Fibroblast of skin of right quadriceps (primary cell): Measurements from ENCODE around the gene DCC.
A peak's percentile ranks its signal among the peaks of the same experiment; 100 is the strongest.

Source experiments
- DNase-seq: peaks from one replicate; pipeline ENCODE4 v3.0.0-alpha.2; 2013

Gene DCC, protein sequence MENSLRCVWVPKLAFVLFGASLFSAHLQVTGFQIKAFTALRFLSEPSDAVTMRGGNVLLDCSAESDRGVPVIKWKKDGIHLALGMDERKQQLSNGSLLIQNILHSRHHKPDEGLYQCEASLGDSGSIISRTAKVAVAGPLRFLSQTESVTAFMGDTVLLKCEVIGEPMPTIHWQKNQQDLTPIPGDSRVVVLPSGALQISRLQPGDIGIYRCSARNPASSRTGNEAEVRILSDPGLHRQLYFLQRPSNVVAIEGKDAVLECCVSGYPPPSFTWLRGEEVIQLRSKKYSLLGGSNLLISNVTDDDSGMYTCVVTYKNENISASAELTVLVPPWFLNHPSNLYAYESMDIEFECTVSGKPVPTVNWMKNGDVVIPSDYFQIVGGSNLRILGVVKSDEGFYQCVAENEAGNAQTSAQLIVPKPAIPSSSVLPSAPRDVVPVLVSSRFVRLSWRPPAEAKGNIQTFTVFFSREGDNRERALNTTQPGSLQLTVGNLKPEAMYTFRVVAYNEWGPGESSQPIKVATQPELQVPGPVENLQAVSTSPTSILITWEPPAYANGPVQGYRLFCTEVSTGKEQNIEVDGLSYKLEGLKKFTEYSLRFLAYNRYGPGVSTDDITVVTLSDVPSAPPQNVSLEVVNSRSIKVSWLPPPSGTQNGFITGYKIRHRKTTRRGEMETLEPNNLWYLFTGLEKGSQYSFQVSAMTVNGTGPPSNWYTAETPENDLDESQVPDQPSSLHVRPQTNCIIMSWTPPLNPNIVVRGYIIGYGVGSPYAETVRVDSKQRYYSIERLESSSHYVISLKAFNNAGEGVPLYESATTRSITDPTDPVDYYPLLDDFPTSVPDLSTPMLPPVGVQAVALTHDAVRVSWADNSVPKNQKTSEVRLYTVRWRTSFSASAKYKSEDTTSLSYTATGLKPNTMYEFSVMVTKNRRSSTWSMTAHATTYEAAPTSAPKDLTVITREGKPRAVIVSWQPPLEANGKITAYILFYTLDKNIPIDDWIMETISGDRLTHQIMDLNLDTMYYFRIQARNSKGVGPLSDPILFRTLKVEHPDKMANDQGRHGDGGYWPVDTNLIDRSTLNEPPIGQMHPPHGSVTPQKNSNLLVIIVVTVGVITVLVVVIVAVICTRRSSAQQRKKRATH (N-terminal part only)

DNA sequence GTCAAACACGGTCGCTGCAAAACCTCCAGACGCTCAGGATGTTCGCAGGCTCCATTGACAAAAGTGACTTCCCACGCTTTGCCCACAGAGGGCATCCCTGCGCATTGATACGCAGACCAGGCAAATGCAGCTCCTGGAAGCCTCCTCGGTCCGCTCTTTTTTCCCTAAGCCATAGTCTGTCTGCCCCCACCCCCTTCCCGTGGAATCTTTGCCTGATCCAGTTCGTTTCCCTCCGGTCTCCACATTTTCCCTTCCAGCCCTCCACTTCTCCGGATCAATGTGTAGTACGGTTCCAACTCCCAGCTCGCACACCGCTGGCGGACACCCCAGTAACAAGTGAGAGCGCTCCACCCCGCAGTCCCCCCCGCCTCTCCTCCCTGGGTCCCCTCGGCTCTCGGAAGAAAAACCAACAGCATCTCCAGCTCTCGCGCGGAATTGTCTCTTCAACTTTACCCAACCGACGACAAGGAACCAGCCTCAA, at the start of gene DCC:
Gene DCC (plus strand): TSS at position 307 of the 481 bp plus-strand sequence. CDS start 591 bp downstream, outside the sequence.
- peak; percentile 79 for DNase-seq

DNA sequence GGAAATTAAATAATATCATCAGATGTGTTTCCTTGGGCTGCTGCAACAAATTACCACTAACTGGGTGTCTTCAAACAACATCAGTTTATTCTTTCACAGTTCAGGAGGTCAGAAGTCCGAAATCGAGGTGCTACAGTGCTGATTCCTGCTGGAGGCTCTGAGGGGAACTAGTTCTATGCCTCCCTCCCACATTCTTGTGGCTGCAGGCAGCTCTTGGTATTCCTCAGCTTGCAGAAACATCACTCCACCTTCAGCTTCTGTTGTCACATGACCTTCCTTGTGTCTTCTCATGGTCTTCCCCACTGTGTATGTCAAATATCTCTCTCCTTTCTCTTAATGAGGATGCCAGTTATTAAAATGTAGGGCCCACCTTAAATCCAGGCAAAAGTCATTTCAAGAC, 29.3 kb upstream of the DCC start:
- no peak for DNase-seq

DNA sequence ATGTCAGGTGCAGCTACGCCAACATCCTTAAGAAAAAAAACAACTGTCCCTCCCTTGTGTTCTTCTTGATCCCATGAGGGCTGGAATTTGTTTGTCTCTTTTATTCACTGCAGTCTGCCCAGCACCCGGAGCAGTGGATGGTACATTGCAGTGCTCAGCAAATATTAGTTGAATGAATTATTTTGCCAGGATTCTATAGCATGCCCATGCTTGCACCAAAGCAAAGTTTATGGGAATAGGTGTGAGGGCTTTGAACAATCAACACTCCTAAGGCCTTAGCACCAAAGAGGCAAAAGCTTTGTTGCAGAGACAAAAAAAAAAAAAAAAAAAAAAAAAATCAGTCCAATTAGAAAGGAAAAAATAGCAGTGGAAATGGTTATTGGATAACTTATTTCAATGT, 28.7 kb upstream of the DCC start:
- DNase-seq: no peak

DNA sequence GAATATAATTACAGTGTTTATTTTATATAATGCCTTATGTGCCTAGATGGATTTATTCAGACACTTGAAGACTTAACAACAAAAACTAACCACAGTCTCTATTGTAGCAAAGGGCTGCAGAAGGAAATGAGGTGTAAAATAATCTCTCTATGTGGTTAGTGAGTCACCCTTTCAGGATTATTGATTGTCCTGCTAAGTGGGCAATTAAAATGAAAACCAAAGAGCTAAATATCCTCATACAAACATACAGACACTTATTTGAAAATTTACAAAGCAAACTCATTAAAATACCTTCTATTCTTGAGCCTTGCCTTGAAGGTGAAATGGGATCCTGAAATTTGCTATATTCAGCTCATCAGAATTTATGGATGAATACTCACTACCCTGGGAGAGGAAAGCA, 27.7 kb upstream of the DCC start:
- peak; percentile 31 for DNase-seq

DNA sequence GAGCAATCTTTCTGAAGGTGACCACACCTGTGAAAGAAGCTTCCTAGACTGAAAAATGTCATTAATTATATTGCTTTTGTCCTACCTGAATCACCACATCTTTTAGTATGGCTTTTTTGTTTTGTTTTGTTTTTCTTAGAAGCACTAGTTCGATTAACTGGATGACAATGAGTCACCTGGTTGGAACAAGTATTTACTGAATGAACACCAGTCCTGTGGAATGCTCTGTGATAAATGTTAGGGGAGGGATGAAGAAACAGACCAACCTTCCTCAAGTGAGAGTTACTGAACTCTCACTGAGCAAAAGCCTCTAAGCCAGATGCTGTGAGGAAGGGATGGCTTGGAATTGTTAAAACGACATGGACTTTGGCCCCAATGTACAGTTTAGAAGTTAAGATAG, 26.8 kb upstream of the DCC start:
- DNase-seq: no peak

DNA sequence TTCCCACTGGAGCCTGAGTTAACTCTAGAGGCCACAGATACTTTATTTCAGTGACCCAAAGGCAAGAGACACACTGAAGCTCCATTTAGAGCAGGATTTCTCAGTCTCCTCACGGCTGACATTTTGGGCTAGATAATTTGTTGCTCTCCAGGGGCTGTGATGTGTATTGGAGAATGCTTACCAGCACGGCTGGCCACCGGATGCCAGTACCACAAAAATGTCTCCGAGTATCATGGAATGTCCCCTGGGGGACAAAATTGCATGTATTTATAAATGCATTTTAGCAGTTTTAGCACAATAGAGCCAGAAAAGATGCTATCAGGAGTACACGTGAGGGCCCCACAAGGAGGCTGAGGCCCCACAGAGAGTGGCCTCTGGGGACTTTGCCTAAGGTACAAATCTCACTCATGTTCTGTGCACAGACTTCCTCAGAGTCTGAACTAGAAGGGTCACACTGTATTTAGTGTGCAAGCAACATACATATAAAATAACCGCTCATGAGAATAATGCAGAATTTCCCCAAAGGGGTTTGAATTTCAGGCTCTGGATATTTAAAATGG, 20.5 kb upstream of the DCC start:
- DNase-seq: peak; percentile 79

DNA sequence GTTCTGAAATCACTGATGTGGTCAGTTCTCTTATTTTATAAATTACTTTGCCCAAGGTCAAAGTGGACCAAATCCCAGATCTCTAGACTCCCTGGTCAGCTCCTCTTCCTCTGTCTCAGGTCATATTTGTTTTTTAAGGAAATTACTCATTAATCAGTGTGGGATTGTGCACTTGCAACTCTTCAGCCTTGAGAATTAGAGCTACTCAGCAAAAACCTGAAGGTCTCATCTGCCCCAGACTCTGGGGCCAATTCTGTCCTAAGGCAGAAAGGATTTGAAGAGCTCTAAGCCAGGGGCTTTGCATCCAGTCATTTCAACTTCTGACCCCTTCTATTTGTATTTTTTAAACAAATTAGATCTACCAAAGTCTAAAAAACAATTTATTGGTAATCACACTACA, 17.7 kb upstream of the DCC start:
- no peak for DNase-seq

DNA sequence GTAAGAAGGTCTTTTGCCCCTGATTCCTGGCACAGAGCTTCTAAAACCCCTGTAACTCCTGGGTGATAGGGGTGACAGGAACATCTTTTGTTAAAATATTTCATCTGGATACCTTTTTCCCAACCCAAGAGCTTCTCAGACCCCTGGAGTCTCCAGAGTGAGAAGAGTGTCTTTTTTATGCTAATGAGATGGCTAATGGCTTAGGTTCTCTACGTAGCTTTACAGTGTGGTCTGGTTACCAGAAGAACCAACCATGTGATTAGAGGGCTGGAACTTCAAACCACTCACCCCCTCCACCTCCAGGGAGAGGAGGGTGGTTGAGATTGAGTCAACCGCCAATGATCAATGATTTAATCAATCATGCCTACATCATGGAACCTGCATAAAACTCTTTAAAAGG, 16.2 kb upstream of the DCC start:
- DNase-seq: no peak

DNA sequence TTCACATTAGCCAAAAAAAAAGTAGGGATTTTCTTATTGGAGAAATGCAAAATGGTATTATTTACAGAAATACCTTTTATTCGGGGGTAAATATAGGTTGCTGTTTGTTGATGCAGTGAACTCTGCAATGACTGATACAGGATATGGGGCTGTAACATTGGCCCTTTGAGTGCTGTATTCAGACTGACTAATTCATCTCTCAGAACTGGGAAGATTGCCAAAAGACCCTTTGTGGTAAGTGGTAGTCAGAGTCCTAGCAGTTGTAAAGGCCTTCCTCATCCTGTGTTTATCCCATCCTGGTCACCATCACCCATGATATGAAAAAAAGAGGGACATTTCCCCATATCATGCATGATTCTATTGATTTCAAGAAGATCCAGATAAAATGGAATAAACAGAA, 14.0 kb upstream of the DCC start:
- peak; percentile 86 for DNase-seq

DNA sequence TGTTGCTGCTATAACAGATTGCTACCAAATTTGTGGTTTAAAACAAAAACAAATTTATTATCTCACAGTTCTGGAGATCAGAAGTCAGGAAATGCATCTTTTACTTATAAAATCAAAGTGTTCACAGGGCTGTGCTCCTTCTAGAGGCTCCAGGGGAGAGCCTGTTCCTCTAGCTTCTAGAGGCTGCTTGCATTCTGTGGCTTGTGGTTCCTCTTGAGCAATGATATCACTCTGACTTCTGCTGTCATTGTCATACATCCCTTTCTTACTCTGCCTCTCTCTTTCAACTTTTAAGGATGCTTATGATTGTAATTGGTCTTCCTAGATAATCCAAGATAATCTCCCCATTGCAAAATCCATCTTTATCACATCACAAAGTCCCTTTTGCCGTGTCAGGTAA, 6.1 kb upstream of the DCC start:
- no peak for DNase-seq

DNA sequence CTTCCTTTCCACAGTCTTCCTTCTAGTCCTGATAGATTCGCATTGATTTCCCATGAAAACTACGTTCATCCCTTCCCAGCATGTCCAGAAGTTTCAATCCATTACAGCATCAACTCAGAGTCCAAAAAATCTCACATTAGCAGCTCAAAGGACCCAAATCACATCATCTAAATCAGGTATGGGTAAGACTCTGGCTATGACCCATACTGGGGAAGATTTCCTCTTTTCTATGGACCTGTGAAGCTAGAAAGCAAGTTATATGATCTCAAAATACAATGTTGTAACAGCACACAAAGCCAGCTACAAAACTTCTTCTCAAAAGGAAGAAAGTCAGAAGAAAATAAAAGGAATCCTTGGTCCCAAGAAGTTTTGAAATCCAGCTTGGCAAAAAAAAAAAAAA, 5.7 kb upstream of the DCC start:
- DNase-seq: no peak

DNA sequence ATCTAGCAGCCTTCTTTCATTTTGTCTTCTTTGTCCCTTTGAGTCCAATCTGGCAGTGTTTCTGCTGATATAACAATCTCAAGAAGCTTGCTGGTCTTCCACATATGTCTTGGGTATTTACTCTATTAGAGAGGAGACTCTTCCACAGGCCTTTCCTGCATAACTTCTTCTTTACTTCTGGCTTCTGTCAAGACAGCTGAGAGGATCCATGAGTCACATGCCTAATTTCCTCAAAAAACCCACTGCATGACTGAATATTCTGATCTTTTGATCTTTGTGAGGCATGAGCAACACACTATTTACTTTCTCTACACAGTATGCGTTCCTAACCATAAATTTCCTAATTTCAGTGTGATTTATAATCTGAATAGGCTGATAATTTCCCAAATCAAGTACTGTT, 5.1 kb upstream of the DCC start:
- peak; percentile 88 for DNase-seq

DNA sequence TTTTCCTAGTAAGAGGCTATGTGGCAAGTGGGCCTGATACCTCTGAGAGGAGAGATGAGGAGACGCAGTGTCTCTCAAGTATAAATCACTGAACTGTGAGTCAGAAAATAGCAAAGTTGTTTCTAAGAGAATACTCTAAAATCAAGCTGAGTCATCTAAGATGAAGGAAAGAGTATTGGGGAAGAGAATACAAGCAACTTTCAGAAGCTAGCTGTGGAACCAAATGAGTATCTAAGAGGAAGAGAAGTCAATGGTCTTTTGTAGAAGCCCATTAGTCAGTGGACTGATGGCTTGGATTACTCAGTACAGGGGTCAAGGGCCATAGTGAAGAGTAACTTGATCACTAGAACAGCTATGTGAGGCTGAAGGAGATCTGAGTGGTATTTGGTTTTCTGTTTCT, 2.7 kb upstream of the DCC start:
- DNase-seq: peak; percentile 75

DNA sequence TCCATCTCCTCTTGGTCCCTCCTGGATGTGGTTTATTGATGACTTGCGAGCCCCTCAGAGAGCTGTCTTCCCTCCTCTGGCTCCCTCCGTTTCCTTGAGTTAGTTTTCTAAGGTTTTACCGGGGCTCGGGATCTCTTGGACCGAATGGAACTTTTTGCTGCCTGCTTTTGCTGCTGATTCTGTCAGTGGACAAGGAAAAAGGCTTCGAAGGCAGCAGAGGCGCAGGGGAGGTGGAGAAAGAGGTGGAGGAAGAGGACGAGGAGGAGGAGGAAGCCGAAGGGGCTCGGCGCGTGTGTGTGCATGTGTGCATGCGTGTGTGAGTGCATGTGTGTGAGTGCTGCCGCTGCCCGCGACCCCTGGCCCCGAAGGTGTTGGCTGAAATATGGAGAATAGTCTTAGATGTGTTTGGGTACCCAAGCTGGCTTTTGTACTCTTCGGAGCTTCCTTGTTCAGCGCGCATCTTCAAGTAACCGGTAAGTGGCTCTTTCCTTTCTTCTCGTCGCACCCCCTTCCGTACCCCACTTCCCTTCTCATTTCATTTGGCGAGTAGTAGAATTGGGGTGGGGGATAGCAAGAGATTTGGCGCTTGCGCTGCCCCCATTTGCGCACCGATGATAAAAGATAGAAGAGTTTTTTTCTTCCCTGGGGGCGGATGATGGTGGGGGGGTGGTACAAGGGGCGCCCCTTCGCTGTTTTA, 557 bp downstream of the DCC start:
- no peak for DNase-seq

DNA sequence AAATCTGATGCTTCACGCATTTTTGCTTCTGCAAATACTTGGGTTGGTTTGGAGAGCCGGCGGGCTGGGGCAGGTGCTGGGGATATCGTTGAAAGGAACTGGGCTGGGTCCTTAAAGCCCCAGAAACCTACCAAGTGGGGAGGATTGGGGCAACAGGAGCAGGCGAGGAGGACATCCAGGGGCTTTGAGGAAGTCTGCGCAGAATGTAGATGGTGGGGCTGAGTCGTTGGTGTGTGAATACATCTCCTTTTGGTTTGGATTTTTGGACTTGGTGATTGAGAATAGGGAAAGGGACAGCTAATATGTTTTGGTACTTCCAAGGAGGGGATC, 1.1 kb downstream of the DCC start:
- no peak for DNase-seq

DNA sequence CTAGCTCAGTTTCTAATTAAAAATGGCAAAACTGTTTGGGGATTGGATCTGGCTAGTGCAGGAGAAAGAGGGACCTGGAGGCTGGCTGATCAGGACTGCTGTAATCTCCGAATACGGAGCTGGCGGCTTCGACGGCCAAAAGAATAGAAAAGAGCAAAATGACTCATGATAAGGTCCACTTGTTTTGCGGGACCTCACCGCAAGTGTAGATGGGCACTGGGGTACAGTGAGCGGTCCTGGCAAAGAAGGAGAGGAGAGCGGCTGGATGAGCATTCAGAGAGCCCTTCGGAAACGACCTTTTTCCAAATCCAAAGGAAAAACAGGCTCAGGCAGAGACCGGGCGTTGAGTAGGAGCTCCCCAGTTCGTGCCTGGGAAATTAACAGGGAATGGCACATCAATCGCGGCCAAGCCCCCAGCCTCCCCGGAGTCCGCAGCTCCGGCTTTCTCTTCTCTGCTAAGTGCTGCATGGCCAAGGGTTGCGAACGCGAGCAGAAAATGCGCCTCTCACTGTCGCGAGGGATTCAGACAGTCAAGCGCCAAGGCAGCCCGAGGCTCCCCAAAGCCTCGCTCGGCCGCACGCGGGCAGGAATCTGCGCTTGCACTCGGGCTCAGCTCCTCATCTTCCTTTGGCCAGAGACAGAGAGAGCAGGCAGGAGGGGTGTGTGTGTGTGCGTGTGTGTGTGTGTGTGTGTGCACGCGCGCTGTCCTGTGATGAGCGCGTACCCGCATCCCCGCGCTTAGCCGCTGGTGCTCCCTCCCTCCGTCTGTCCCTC, 1.8 kb downstream of the DCC start:
- no peak for DNase-seq

DNA sequence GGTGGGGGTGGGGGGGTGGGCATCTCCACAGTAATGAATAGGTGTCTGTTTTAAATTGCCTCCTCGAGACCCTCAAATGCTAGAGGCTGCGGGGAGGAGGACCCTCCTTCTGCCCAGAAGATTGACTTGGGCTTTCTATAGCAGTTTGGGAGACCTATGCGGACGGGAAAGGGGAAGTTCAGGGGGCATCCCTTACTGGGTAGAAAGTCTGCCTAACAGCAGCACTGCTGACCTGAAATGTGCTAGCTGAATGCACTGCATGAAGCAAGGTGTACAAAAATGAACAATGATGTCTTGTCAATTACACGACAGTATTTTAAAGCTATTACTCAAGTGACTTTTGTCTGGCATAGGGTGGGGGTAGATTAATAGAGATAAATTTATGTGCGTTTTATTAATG, 2.5 kb downstream of the DCC start:
- no peak for DNase-seq

DNA sequence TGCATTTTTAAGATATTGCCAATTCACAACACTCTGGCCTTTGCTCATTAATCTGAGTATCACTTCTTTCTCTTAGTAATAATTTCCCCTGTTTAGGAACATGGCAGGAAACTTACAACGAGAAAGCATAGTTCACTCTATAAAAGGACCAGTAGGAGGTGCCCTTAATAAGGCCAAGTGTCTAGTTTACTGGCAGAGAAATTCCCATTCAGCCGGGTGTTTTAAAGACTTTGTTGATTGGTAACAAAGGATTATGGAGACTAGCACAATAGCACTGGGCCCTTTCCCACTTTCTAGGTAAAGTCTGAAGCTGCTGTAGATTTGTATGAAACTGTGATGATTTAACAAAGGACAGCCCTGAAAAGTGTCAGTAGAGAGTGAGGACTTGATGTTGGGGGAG, 3.1 kb downstream of the DCC start:
- DNase-seq: no peak

DNA sequence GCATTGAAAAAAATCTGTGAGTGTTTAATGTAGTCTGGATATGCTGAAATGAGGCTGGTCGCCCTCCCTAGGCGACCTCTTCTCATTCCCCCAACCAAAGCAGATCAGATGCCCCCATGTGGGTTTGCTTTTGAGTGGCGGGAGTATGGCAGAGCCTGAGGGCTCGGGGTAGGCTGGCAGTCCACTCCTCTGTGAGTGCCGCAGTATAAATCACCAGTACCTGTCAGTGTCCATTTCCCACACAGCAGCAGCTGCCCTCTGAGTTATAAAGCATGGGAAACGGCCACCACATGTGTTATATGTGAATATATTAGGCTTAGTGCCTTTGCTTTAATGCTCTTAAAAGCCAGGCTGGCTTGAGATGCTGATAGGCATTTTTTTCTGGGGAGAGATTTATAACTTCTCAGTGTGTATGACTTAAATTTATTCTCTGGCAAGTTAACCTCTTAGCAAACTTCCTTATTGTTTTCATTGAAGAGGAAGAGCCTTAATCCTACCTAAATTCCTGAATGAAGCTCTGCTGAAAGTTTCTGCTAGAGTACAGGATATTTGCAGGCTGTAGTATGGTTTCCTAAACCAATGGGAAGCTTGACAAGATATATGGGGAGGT, 3.8 kb downstream of the DCC start:
- peak; percentile 45 for DNase-seq

DNA sequence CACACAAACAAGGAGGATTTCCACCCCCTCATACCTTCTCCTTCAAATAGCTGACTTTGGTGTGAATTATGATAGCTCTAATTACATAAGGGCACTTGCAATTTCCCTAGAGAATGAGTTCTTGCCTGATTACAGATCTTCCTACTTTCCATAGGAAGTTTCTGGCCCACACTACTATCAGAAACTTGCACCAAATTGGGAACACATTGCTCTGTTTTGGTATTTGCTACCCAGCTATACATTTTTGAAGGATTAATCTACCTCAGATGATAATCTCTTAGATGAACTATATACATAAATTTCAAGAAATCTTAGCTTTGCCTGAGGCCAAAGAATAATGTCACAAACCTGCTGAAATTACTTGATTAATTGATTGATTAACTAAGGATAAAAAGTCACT, 4.9 kb downstream of the DCC start:
- peak; percentile 73 for DNase-seq

DNA sequence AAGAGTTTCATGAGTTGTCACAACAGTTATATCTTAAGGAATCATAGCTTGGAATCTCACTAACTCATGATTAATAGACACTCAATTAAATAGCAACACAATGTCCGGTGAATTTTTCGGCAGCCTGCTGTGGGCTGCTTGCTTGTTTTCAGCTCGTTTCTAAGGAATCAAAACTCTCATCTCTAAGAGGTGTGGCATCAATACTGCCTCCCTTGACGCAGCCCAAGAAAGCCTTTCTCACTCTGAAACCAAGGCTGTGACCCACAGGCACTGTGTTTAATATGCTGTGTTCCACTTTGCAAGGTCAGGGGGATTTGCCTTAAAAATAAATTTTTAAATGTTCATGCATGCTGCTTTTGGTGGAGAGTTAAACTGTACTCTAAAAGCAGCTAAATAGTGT, 5.4 kb downstream of the DCC start:
- DNase-seq: peak; percentile 52
